HG03280 (cell line): ENCODE measurements around the gene MYOM3.
A peak's percentile ranks its signal among the peaks of the same experiment; 100 is the strongest.

ENCODE experiments used
- ATAC-seq: cut with Tn5 transposase; IDR thresholded peaks from one replicate; pipeline ENCODE4 v1.9.1; 2021; ENCODE audit warnings: mild to moderate bottlenecking, moderate library complexity; ENCODE audit not compliant: unreplicated experiment

The MYOM3 gene

GRCh38 chr1:24111996-24112779 is at the start of gene MYOM3:
Gene MYOM3, minus strand, starts transcription at chr1:24112135. Its CDS starts 3,499 bp downstream, at chr1:24108636.
- no peak for ATAC-seq

GRCh38 chr1:24161270-24161669 is 49.3 kb upstream of the MYOM3 start:
- no peak for ATAC-seq

GRCh38 chr1:24159366-24159765 is 47.4 kb upstream of the MYOM3 start:
- ATAC-seq, result no peak

- no peak for ATAC-seq
These were observed 46.1 kb upstream of the MYOM3 start for GRCh38 chr1:24157918-24158481.

- ATAC-seq, result no peak
These were observed 44.8 kb upstream of the MYOM3 start for GRCh38 chr1:24156542-24157260.

- ATAC-seq, result no peak
These were observed 43.3 kb upstream of the MYOM3 start for GRCh38 chr1:24155011-24155782.

GRCh38 chr1:24154215-24154614 is 42.3 kb upstream of the MYOM3 start:
- no peak for ATAC-seq

GRCh38 chr1:24152631-24153494 is 40.9 kb upstream of the MYOM3 start:
- no peak for ATAC-seq

GRCh38 chr1:24151175-24151533 is 39.2 kb upstream of the MYOM3 start:
- no peak for ATAC-seq

- peak; percentile 73 for ATAC-seq
These were observed 38.6 kb upstream of the MYOM3 start for GRCh38 chr1:24150234-24151174.

GRCh38 chr1:24149866-24150233 is 37.9 kb upstream of the MYOM3 start:
- ATAC-seq, result no peak

GRCh38 chr1:24147816-24148215 is 35.9 kb upstream of the MYOM3 start:
- no peak for ATAC-seq

GRCh38 chr1:24147194-24147593 is 35.3 kb upstream of the MYOM3 start:
- no peak for ATAC-seq

- ATAC-seq, result no peak
These were observed 30.9 kb upstream of the MYOM3 start, which contains the start of gene IL22RA1 for GRCh38 chr1:24142546-24143534. Gene IL22RA1, minus strand, starts transcription at chr1:24143140. Its CDS starts 58 bp downstream, at chr1:24143082.

- ATAC-seq, result no peak
These were observed 29.5 kb upstream of the MYOM3 start for GRCh38 chr1:24141311-24141997.

- no peak for ATAC-seq
These were observed 28.8 kb upstream of the MYOM3 start for GRCh38 chr1:24140741-24141181.

- ATAC-seq, result no peak
These were observed 28.0 kb upstream of the MYOM3 start for GRCh38 chr1:24139841-24140425.
